ENCODE data around the gene KCTD15.

The KCTD15 gene

DNA sequence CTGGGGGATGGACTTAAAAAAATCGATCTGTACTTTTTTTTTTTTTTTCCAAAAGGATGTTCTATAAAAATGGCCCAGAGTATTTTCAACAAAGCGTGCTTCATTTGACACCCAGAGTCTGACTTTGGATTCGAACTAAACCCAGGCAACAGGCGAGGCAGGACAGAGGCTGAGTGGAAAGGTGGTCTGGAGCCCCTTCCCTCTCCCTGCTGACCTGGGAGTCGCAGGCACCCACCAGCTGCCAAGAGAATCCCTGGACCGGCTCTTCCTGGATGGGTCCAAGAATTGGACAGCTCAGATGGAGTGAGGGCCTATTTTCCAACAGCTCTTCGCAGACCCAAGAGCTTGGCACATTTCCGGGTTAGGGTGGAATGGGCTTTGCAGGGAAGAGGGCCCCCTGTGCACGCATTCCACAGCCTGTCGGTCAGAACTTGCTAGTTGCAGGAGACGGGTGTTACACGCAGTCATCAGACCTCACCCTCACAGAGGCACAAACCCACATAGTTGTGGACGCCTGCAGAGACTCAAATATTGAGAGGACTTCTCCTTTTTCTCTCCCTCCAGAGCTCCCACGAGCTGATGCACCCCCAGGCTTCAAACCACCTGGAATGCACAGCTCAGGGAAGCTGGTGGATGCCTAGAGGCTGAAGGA is 15.2 kb downstream of the KCTD15 start:
- Histone ChIP-seq H3K23ac (ENCODE audit: low read length in 2 of 2) (no peak overlapping the region), H2BK5ac (ENCODE audit: low read depth, low read length, poor library complexity, severe bottlenecking) (no peak overlapping the region), H3K9ac (ENCODE audit: low read length) (no peak overlapping the region), H3K4me1 (ENCODE audit: control insufficient read depth, insufficient read depth, low read depth, low read length) (peaks cover 17% of the 10 kb centered on the region), H2BK120ac (ENCODE audit: low read depth, low read length) (no peak overlapping the region), H3K14ac (ENCODE audit: low read length in 2 of 2) (no peak overlapping the region), H2AK5ac (ENCODE audit: low read length, severe bottlenecking) (no peak overlapping the region), H3K27ac (ENCODE audit: low read length, poor library complexity, severe bottlenecking) (peak overlapping the region; percentile 25), H2BK15ac (ENCODE audit: low read depth, poor library complexity, severe bottlenecking) (no peak overlapping the region), H3K4me2 (ENCODE audit: low read length, poor library complexity, severe bottlenecking) (no peak overlapping the region), H3K4ac (ENCODE audit: low read depth in 1 of 2, low read length in 2 of 2) (no peak overlapping the region), H3K9me3 (ENCODE audit: control insufficient read depth, low read length) (no peaks in the 10 kb centered on the region), H3K18ac (ENCODE audit: low read depth in 1 of 2, low read length in 2 of 2) (no peak overlapping the region), H3K27me3 (ENCODE audit: control insufficient read depth in 1 of 2, insufficient read depth in 1 of 2, low read length in 2 of 2) (no peaks in the 10 kb centered on the region), H3K36me3 (ENCODE audit: control insufficient read depth in 1 of 2, insufficient read depth in 2 of 2, low read depth in 1 of 2, low read length in 2 of 2) (peaks cover 0 to 48% of the 10 kb centered on the region in 2 experiments), H3K4me3 (ENCODE audit: insufficient read depth in 1 of 2, low read depth in 1 of 2, low read length in 2 of 2) (no peak overlapping the region), H2AFZ (ENCODE audit: low read depth, low read length) (no peak overlapping the region), H4K91ac (ENCODE audit: low read length) (no peak overlapping the region), H4K8ac (ENCODE audit: low read length) (no peak overlapping the region), H2BK12ac (ENCODE audit: low read length in 2 of 2) (no peak overlapping the region), H3K79me1 (replicated peaks; ENCODE audit: low read length, poor library complexity, severe bottlenecking) (peaks cover 6% of the 10 kb centered on the region)
- 79% methylated on average over 12 of the region's 14 CpGs for WGBS
- DNase-seq, result no peak

DNA sequence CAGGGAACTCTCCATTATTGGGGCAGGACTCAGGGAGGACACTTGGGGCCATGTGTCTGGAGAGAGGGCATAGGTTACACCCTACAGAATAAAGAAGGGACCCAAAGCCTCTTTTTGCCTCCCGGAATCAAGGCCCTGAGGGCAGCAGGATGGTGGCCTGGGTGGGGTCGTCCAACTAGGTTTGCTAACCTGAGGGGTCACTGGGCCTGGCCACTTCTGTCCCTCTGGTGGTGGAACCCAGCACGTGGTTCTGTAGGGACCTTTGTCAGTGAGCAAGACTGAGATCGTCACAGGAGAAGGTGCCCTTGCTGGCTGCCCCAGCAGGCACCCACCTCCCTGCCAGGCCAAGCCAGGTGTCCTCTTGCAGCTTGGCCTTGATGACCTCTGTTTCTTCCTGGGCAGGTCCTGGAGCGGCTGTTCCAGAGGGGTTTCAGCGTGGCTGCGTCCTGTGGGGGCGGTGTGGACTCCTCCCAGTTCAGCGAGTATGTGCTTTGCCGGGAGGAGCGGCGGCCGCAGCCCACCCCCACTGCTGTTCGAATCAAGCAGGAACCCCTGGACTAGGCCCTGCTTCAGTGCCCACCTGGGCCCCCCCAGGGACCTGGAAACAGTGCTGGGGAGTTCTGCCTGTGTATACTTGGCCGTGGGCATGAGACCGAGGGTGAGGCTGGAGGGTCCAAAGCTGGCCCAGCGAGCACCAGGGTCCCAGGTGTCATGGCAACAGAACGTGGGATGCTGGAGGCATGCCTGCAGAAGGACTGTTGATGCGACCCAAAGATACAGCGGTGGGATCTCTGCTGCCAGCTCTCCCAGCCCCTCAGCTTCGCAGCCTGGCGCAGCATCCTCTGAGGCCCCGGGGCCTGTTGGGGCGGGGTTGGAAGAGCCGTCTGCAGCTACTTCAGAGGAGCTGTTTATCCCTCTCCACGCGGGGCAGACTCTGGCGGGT is 16.0 kb downstream of the KCTD15 start:
- Histone ChIP-seq H3K9me3 (ENCODE audit: control insufficient read depth, low read length) (no peaks in the 10 kb centered on the region), H3K4me2 (ENCODE audit: low read length, poor library complexity, severe bottlenecking) (no peak overlapping the region), H3K4ac (ENCODE audit: low read depth in 1 of 2, low read length in 2 of 2) (no peak overlapping the region), H3K36me3 (ENCODE audit: control insufficient read depth in 1 of 2, insufficient read depth in 2 of 2, low read depth in 1 of 2, low read length in 2 of 2) (peaks cover 0 to 47% of the 10 kb centered on the region in 2 experiments), H2BK120ac (ENCODE audit: low read depth, low read length) (no peak overlapping the region), H2BK15ac (ENCODE audit: low read depth, poor library complexity, severe bottlenecking) (no peak overlapping the region), H2AK5ac (ENCODE audit: low read length, severe bottlenecking) (peak overlapping the region; percentile 14), H3K79me1 (replicated peaks; ENCODE audit: low read length, poor library complexity, severe bottlenecking) (peaks cover 6% of the 10 kb centered on the region), H3K18ac (ENCODE audit: low read depth in 1 of 2, low read length in 2 of 2) (no peak overlapping the region), H3K4me3 (ENCODE audit: insufficient read depth in 1 of 2, low read depth in 1 of 2, low read length in 2 of 2) (no peak overlapping the region), H3K4me1 (ENCODE audit: control insufficient read depth, insufficient read depth, low read depth, low read length) (peaks cover 19% of the 10 kb centered on the region), H2AFZ (ENCODE audit: low read depth, low read length) (no peak overlapping the region), H3K27ac (ENCODE audit: low read length, poor library complexity, severe bottlenecking) (peak overlapping the region; percentile 19), H2BK5ac (ENCODE audit: low read depth, low read length, poor library complexity, severe bottlenecking) (no peak overlapping the region), H3K23ac (ENCODE audit: low read length in 2 of 2) (no peak overlapping the region), H2BK12ac (ENCODE audit: low read length in 2 of 2) (no peak overlapping the region), H4K91ac (ENCODE audit: low read length) (no peak overlapping the region), H4K8ac (ENCODE audit: low read length) (no peak overlapping the region), H3K27me3 (ENCODE audit: control insufficient read depth in 1 of 2, insufficient read depth in 1 of 2, low read length in 2 of 2) (peaks cover 0 to 3% of the 10 kb centered on the region in 2 experiments), H3K9ac (ENCODE audit: low read length) (no peak overlapping the region), H3K14ac (ENCODE audit: low read length in 2 of 2) (no peak overlapping the region)
- no peak for DNase-seq
- 95% methylated on average over 28 of the region's 28 CpGs for WGBS

DNA sequence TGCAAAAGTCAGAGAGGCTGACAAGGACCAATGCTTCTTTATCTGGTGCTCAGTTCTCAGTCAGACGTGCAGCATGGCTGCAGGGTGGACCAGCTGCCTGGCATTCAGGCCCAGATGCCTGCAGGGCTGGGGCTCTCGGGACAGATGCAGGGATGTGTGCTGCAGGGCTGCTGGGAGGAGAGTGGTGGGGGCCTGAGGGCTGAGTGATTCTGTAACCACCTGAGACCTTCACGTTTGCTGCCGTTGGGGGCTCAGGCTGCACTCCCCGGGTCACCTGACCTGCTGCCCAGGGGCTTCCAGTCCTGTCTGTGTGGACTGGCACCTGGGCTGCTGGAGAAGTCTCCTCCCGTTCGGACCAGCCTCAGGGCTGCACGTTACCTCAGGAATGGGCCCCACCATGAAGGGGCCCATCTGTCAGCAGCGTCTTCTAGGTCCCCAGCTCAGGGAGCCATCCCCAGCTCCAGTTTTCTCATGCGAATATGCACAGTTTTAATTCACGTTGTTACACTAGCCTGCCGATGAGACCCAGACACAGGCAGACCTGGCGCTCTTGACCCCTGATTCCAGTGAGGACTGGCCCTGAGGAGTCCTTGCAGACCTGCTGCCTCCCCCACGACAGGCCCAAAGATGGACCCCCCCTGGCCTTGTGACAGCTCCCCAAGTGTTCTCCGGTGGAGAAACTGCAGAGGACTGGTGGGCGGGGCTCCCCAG is 16.9 kb downstream of the KCTD15 start:
- Histone ChIP-seq H3K9me3 (ENCODE audit: control insufficient read depth, low read length) (no peaks in the 10 kb centered on the region), H2BK15ac (ENCODE audit: low read depth, poor library complexity, severe bottlenecking) (no peak overlapping the region), H3K9ac (ENCODE audit: low read length) (no peak overlapping the region), H3K18ac (ENCODE audit: low read depth in 1 of 2, low read length in 2 of 2) (no peak overlapping the region), H4K8ac (ENCODE audit: low read length) (no peak overlapping the region), H4K91ac (ENCODE audit: low read length) (no peak overlapping the region), H2AFZ (ENCODE audit: low read depth, low read length) (no peak overlapping the region), H2BK120ac (ENCODE audit: low read depth, low read length) (no peak overlapping the region), H3K36me3 (ENCODE audit: control insufficient read depth in 1 of 2, insufficient read depth in 2 of 2, low read depth in 1 of 2, low read length in 2 of 2) (peaks cover 0 to 40% of the 10 kb centered on the region in 2 experiments), H3K14ac (ENCODE audit: low read length in 2 of 2) (no peak overlapping the region), H3K27ac (ENCODE audit: low read length, poor library complexity, severe bottlenecking) (no peak overlapping the region), H2BK5ac (ENCODE audit: low read depth, low read length, poor library complexity, severe bottlenecking) (no peak overlapping the region), H2BK12ac (ENCODE audit: low read length in 2 of 2) (no peak overlapping the region), H3K4me2 (ENCODE audit: low read length, poor library complexity, severe bottlenecking) (no peak overlapping the region), H2AK5ac (ENCODE audit: low read length, severe bottlenecking) (no peak overlapping the region), H3K79me1 (replicated peaks; ENCODE audit: low read length, poor library complexity, severe bottlenecking) (peaks cover 6% of the 10 kb centered on the region), H3K4me3 (ENCODE audit: insufficient read depth in 1 of 2, low read depth in 1 of 2, low read length in 2 of 2) (no peak overlapping the region), H3K4me1 (ENCODE audit: control insufficient read depth, insufficient read depth, low read depth, low read length) (peaks cover 19% of the 10 kb centered on the region), H3K27me3 (ENCODE audit: control insufficient read depth in 1 of 2, insufficient read depth in 1 of 2, low read length in 2 of 2) (peaks cover 0 to 11% of the 10 kb centered on the region in 2 experiments), H3K4ac (ENCODE audit: low read depth in 1 of 2, low read length in 2 of 2) (no peak overlapping the region), H3K23ac (ENCODE audit: low read length in 2 of 2) (no peak overlapping the region)
- WGBS, result 90% methylated on average over 16 of the region's 16 CpGs
- DNase-seq, result no peak

Measured in mesenchymal stem cell (in vitro differentiated cells and primary cell).